Keratinocyte (primary cell): ENCODE results near the gene TMPRSS4. TPM values are rescaled to one million over a fixed set of nuclear protein-coding genes. Genes with fewer than 3 reads are reported as not detected.

Experiments used
- DNase-seq: peaks from one replicate; pipeline ENCODE4 v3.0.0-alpha.2; 2011; ENCODE audit warnings: low read depth, missing footprints, low spot score
- FAIRE-seq: peaks from 2 replicates; lab custom pipeline; 2011; peaks lifted over from hg19 to GRCh38; lab: Jason Lieb, UNC
- H2AFZ ChIP-seq: 2 replicates; pipeline ENCODE4 v1.6.0; 2012; ENCODE audit warnings: low read length, control low read depth, inconsistent platforms; ENCODE audit not compliant: control insufficient read depth
- H3K27ac ChIP-seq: 2 replicates; pipeline ENCODE4 v1.5.1; 2011; ENCODE audit warnings: low read length; ENCODE audit not compliant: control insufficient read depth, insufficient read depth
- H3K27me3 ChIP-seq: 3 replicates; pipeline ENCODE4 v1.6.0; 2011; ENCODE audit warnings: low read length; ENCODE audit not compliant: control insufficient read depth, insufficient read depth; ENCODE audit errors: extremely low read depth
- H3K36me3 ChIP-seq, 2 experiments: 2 replicates in 1 of 2; 3 replicates in 1 of 2; pipeline ENCODE4 v1.5.1; 2011; ENCODE audit warnings: low read length in 2 of 2, mild to moderate bottlenecking in 1 of 2; ENCODE audit not compliant: control insufficient read depth in 2 of 2, insufficient read depth in 2 of 2; ENCODE audit errors: extremely low read depth in 1 of 2
- H3K4me1 ChIP-seq: 3 replicates; pipeline ENCODE4 v1.5.1; 2011; ENCODE audit warnings: low read length; ENCODE audit not compliant: control insufficient read depth, insufficient read depth; ENCODE audit errors: extremely low read depth
- H3K4me2 ChIP-seq: 3 replicates; pipeline ENCODE4 v1.6.0; 2011; ENCODE audit warnings: low read depth, low read length; ENCODE audit not compliant: control insufficient read depth, insufficient read depth; ENCODE audit errors: extremely low read depth
- H3K4me3 ChIP-seq, 3 experiments: fragments of 200-600 bp in 1 of 3; sonication (generic) in 1 of 3; 2 replicates in 2 of 3; 3 replicates in 1 of 3; pipeline ENCODE4 v1.5.1; 2011 to 2016; ENCODE audit warnings: low read length in 3 of 3, mild to moderate bottlenecking in 3 of 3, control low read depth in 2 of 3, inconsistent platforms in 1 of 3, low read depth in 1 of 3, mixed read lengths in 1 of 3, mixed run types in 1 of 3, moderate library complexity in 1 of 3; ENCODE audit not compliant: control insufficient read depth in 2 of 3, insufficient read depth in 2 of 3; ENCODE audit errors: extremely low read depth in 1 of 3
- H3K79me2 ChIP-seq: 2 replicates; pipeline ENCODE4 v1.6.0; 2012; ENCODE audit warnings: low read length; ENCODE audit not compliant: control insufficient read depth, insufficient read depth
- H3K9ac ChIP-seq: 3 replicates; pipeline ENCODE4 v1.6.0; 2011; ENCODE audit warnings: low read length; ENCODE audit not compliant: control insufficient read depth, insufficient read depth; ENCODE audit errors: extremely low read depth
- H3K9me1 ChIP-seq: 3 replicates; pipeline ENCODE4 v1.6.0; 2011; ENCODE audit warnings: low read length; ENCODE audit not compliant: control insufficient read depth, insufficient read depth; ENCODE audit errors: extremely low read depth
- H3K9me3 ChIP-seq: 2 replicates; pipeline ENCODE4 v1.5.1; 2012; ENCODE audit warnings: low read depth, low read length; ENCODE audit not compliant: control insufficient read depth
- H4K20me1 ChIP-seq: 3 replicates; pipeline ENCODE4 v1.6.0; 2011; ENCODE audit warnings: low read length; ENCODE audit not compliant: control insufficient read depth, insufficient read depth; ENCODE audit errors: extremely low read depth
- EZH2 ChIP-seq: IDR thresholded peaks from one replicate; pipeline ENCODE4 v1.6.1; 2012; ENCODE audit warnings: inconsistent platforms, mild to moderate bottlenecking, low read length, moderate library complexity
- dilution Hi-C: fragments of 300-500 bp; cut with MboI; formaldehyde crosslinking; loops from one replicate; pipeline ENCODE4 v1.7.0; 2020; ENCODE audit warnings: low sequenced_read_pairs; ENCODE audit not compliant: extremely low pct_ligation_motif_present
- polyA plus RNA-seq, 5 experiments: library from polyadenylated mRNA; depleted of rRNA in 3 of 5; stranded (reverse) in 3 of 5; stranded (forward) in 1 of 5; unstranded in 1 of 5; fragments of >200 nt; gene quantifications; 1 replicate in 1 of 5; 2 replicates in 3 of 5; 3 replicates in 1 of 5; pipeline versions ENCODE4 v1.2.1 to v1.2.3, GENCODE V29; 2011 to 2012; ENCODE audit warnings: missing spikeins in 2 of 5, low read depth in 1 of 5, low replicate concordance in 1 of 5
- TF ChIP-seq, protein P1 (sequence below), 3 experiments: IDR thresholded peaks in 1 of 3; conservative IDR thresholded peaks in 1 of 3; optimal IDR thresholded peaks in 1 of 3; 2 replicates in 2 of 3; 3 replicates in 1 of 3; pipeline versions ENCODE3 to v1.5.1; 2011; ENCODE audit warnings: low read length in 3 of 3, mild to moderate bottlenecking in 3 of 3, moderate library complexity in 2 of 3, control low read depth in 1 of 3, inconsistent platforms in 1 of 3; ENCODE audit not compliant: insufficient read depth in 2 of 3; ENCODE audit errors: extremely low read depth in 1 of 3

Gene TMPRSS4
- polyA plus RNA-seq, 1 donor (not counting 4 experiments of a cell fraction or from before 2014, with no cell fraction given): 1.2 TPM

GRCh38 chr11:118154641-118155040 is 77.8 kb downstream of the TMPRSS4 start:
- Histone ChIP-seq H3K9ac (no peak overlapping the region), H4K20me1 (no peaks in the 10 kb centered on the region), H3K79me2 (no peaks in the 10 kb centered on the region), H3K4me3 (no peak overlapping the region), H3K27ac (no peak overlapping the region), H3K4me2 (no peak overlapping the region), H3K4me1 (peaks cover 11% of the 10 kb centered on the region), H3K27me3 (peaks cover 13% of the 10 kb centered on the region), H3K9me3 (no peaks in the 10 kb centered on the region), H3K36me3 (no peaks in the 10 kb centered on the region), H2AFZ (no peak overlapping the region), H3K9me1 (no peaks in the 10 kb centered on the region)
- DNase-seq (no peak), FAIRE-seq (no peak)
- TF ChIP-seq, protein P1, sequence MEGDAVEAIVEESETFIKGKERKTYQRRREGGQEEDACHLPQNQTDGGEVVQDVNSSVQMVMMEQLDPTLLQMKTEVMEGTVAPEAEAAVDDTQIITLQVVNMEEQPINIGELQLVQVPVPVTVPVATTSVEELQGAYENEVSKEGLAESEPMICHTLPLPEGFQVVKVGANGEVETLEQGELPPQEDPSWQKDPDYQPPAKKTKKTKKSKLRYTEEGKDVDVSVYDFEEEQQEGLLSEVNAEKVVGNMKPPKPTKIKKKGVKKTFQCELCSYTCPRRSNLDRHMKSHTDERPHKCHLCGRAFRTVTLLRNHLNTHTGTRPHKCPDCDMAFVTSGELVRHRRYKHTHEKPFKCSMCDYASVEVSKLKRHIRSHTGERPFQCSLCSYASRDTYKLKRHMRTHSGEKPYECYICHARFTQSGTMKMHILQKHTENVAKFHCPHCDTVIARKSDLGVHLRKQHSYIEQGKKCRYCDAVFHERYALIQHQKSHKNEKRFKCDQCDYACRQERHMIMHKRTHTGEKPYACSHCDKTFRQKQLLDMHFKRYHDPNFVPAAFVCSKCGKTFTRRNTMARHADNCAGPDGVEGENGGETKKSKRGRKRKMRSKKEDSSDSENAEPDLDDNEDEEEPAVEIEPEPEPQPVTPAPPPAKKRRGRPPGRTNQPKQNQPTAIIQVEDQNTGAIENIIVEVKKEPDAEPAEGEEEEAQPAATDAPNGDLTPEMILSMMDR (optimal IDR thresholded peaks at IDR 0.05 in 1 of 3, IDR thresholded peaks at IDR 0.05 in 1 of 3, conservative IDR thresholded peaks at IDR 0.05 in 1 of 3; ENCODE audit: extremely low read depth in 1 of 3, insufficient read depth in 2 of 3, low read length in 3 of 3): no peak
- no peak for TF ChIP-seq EZH2
- dilution Hi-C loops: no loop called here

GRCh38 chr11:118155776-118156530 is 79.1 kb downstream of the TMPRSS4 start:
- no peaks in the 10 kb centered on the region for H3K9me3 ChIP-seq
- FAIRE-seq: no peak
- DNase-seq: no peak
- H3K9ac ChIP-seq: no peak overlapping the region
- H3K27me3 ChIP-seq: peaks cover 13% of the 10 kb centered on the region
- H3K4me3 ChIP-seq: no peak overlapping the region
- H3K36me3 ChIP-seq: no peaks in the 10 kb centered on the region
- dilution Hi-C loops: no loop called here
- H4K20me1 ChIP-seq: no peaks in the 10 kb centered on the region
- H3K4me2 ChIP-seq: no peak overlapping the region
- no peak for TF ChIP-seq EZH2
- TF ChIP-seq, protein P1 (optimal IDR thresholded peaks at IDR 0.05 in 1 of 3, IDR thresholded peaks at IDR 0.05 in 1 of 3, conservative IDR thresholded peaks at IDR 0.05 in 1 of 3; ENCODE audit: extremely low read depth in 1 of 3, insufficient read depth in 2 of 3, low read length in 3 of 3): no peak
- H2AFZ ChIP-seq: no peak overlapping the region
- no peaks in the 10 kb centered on the region for H3K79me2 ChIP-seq
- peaks cover 11% of the 10 kb centered on the region for H3K4me1 ChIP-seq
- H3K9me1 ChIP-seq: no peaks in the 10 kb centered on the region
- no peak overlapping the region for H3K27ac ChIP-seq
